HG03025 (cell line): ENCODE measurements around the gene TAP2.

Experiments used
- ATAC-seq: cut with Tn5 transposase; IDR thresholded peaks from one replicate; pipeline ENCODE4 v1.9.1; 2021; ENCODE audit warnings: mild to moderate bottlenecking, moderate library complexity; ENCODE audit not compliant: unreplicated experiment, low FRiP score

The TAP2 gene

DNA sequence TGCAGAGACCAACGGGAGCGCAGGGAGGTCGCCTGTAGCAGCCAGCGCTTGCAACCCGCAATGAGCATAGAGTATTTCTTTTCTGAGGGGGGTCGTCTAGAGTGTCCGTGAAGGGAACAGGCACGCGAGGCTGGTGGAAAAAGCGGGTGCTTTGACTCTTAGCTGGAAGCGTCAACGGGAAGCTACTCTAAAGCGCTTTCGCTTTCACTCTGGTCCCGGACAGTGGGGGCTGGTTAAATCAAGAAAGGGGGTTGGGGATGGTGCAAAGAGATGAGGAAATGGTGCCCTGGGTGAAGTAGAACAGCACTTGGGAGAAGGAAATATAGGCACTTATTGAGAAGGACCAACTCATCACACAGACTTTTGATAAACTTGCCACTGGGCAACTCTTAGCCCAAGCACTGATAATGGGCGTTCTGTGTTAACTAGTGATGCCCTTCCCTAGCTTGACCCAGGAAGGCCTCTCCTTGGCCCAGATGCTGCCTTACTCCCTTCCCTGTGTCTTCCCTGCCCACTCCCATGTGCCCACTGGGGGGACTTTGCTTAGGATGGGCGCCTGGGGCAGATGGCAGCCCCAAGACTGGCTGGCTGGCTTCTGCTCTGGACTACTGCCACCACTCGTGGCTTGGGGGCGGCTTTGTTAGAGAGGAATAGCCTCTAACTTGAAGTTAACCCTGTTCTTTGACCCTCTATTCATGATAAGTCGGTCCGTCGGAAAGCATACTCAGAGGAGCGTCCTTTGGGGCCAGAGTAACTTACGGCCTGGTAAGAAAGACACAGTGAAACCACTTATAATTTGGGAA is 16.0 kb upstream of the TAP2 start:
- ATAC-seq, result peak; percentile 7

DNA sequence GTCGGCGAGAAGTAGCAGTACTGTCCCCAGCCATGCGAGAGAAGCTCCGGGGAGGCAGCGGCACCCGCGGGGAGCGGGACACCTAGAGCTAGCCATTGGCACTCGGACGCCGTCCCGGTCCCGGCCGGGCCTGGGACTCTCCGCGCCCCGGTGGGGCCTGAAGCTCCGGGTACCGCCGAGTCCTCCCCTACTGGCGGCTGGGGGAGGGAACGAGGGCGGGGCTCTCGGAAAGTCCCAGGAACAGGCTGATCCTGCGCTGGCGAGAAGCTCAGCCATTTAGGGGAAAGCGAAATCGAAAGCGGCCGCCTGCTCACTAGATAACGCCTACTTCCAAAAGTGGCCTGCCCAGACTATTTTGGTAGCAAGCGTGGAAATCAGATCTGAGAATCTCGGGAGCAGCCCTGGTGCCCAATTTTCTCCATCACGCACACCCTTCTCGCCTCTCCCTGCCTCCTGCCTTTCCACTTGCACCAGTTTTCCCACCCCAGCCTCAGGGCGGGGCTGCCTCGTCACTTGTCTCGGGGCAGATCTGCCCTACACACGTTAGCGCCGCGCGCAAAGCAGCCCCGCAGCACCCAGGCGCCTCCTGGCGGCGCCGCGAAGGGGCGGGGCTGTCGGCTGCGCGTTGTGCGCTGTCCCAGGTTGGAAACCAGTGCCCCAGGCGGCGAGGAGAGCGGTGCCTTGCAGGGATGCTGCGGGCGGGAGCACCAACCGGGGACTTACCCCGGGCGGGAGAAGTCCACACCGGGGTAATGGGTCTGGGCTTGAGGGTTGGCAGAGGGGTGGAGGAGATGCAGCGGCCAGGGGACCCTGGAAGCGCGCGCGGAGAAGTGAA is 15.2 kb upstream of the TAP2 start, which contains the start of the genes PSMB9 and TAP1:
PSMB9 (plus strand) TSS at position 652 of the 835 bp plus-strand sequence; CDS start at position 690, 38 bp downstream.
TAP1 (minus strand) TSS at position 164 of the 835 bp plus-strand sequence; CDS start at position 96, 68 bp downstream.
- peak; percentile 69 for ATAC-seq

GRCh38 chr6:32852844-32853540 is 14.5 kb upstream of the TAP2 start:
- peak; percentile 32 for ATAC-seq

DNA sequence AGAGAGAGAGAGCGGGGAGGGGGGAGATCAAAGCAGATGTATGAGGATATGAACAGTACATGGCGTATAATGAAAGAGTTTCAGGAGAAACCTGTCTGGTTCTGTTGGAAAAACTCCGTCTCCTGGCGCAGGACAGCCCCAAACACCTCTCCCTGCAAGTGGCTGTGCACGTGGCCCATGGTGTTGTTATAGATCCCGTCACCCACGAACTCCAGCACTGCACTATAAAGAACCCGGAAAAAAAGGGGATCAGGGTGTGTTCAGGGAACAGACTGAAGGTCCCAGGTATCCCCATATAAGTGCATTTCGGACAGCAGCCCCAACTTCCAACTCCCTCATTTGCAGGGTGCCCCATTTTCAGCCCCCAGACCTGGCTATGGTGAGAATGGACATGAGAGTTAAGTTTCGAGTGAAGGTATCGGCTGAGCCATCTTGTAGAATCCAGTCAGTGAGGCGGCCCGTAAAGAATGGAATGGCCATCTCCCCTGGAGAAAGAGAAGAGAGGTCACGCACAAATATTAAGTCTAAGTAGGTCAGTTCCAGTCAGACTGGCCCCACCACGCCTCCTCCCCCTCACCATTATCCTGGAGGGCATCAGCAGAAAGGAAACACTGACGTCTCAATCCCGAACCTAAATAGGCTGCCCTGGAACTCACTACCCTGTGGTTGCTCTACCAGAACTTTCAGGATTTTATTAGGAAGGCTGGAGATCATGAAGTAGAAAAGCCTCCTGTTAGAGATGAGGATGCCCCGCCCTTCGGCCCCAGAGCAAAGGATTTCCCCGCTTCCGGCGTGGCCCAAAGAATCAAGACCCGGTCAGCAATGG is 13.7 kb upstream of the TAP2 start:
- no peak for ATAC-seq

GRCh38 chr6:32851025-32851424 is 12.5 kb upstream of the TAP2 start:
- no peak for ATAC-seq

GRCh38 chr6:32849126-32849525 is 10.6 kb upstream of the TAP2 start:
- no peak for ATAC-seq

GRCh38 chr6:32847795-32848194 is 9.3 kb upstream of the TAP2 start:
- no peak for ATAC-seq

DNA sequence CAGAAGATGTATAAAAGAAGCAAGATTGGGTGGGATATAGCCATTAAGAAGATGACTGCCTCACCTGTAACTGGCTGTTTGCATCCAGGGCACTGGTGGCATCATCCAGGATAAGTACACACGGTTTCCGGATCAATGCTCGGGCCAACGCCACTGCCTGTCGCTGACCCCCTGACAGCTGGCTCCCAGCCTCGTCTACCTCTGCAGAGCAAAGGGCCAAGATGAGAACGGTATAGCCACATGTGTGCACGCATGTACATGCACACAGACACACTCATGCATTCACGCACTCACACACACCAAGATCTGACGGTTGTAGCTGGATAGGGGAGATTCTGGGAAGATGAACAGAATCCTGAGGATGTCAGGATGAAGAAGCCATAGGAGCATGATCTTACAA is 8.5 kb upstream of the TAP2 start:
- no peak for ATAC-seq

- no peak for ATAC-seq
Measured at GRCh38 chr6:32845384-32845884, 6.9 kb upstream of the TAP2 start.

DNA sequence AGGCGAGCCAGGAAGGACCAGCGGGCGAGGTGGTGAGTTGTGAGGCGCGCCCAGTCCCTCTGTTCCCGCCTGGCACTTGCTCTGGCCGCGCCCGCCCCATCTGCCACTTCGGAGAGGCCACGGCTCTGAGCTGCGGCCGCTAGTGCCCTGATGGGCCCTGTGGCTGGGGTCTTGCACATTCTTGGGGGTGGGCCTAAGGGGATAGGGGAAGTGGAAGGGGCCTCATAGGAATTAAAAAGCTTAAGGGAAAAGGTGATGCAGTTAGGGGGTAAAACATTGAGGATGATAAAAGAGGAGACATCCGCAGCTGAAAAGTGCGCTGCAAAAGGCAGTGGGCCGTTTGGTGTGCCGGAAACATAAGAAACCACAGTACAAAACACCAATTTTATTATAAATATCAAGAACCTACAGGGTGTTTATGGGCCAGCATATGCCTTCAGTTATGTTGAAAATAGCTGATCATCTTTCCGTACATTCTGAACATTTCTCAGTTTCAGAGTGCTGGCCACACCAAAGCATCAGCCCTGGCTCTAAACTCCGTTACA is 6.4 kb upstream of the TAP2 start:
- no peak for ATAC-seq

DNA sequence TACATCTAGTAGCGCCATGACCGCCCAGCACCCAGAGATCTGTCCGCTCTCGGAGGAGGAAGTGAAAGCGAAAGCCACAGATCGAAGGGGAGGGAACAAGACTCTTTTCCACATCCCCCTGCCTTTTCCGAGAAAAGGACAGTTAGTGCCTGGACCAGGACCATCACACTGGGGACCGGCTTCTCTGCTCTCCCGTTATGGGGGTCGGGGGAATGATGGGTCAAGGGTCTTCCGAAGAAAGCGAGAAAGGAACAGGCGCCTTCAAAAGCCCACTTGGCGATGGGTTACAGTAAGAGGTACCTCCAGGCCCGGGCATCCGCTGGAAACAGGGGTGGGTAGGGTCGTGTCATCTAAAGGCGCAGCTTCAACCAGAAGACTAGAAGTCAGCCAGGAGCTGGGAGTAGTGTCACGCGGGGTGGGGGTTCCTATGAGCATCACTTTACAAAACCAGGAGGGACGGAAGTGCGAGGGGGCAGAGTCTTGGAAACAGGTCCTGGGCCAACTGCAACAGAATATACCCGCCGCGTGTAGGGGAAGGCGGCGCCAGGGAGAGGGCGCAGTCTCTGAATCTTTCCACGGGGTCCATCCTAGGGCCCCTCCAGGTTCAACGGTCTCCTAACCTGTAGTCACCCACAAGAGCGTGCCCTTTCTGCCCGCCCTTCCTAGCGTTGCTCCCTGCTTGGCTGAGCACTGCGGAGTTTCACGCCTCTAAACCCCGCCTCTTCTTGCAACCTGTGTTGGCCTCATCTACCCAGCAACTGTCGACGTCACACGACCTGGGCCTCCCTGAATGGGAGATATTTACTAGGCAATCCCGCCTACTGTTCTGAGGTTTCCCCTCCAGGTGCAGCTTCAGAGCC is 5.7 kb upstream of the TAP2 start, which contains the start of gene PSMB8:
PSMB8 (minus strand) TSS at position 69 of the 860 bp plus-strand sequence; CDS start at position 18, 51 bp downstream.
- peak; percentile 71 for ATAC-seq

DNA sequence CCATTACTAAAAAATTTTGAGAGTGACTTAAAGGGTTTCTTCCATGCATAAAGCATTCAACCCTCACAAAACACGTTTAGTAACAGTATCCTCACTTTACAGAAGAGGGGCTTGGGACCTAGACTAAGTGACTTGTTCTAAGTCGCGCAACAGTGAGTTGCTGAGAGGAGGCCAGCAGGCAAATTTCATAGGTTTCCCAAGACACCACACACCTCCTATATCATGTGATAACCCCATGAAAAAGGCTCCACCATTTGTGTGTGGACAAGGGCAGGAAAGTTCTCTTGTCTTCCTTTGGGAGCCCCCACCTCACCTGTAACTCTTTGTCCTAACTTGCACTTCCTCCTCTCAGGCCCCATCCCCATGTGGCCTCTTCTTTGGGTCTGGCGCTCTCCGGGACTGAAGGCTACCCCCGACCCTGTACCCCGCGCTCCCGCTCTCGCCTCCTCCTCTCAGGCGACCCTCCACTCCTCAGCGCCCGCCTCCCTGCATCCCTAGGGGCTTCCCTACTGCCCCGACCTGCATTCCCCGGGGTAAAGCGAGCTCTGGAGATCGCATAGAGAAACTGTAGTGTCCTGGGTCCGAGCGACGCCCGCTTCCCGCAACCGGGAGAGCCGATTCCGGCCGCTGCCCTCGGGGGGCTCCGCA is 4.9 kb upstream of the TAP2 start:
- ATAC-seq, result no peak

GRCh38 chr6:32842690-32843089 is 4.2 kb upstream of the TAP2 start:
- ATAC-seq, result no peak

- no peak for ATAC-seq
Measured at GRCh38 chr6:32842021-32842650, 3.6 kb upstream of the TAP2 start.

DNA sequence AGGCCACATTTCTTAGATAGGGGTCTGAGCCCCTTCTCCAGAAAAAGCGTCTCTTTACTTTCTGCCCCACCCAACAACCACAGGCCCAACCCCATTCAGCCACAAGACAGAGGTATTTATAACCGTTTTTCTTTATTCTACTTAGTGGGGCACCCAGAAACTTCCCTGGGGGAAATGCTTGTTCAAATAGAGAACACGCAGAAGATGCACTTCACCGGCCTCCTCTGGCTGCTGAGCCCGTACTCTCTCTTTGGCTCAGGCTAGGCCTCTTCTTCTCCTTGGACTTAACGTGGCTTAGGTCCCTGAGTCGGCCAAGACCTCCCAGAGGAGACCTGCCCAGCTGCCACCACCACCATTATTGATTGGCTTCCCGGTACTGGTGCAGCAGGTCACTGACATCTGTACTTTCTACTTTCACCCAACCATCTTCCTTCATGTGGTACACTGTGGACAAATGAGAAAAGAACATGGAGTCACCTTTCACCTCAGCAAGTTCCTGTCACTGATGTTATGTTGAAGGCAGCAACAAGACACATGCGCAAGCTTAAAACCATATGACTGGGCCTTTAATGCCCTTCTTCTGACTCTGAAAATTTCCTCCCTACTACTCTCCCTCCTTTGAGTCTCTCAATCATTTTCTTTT is 2.2 kb upstream of the TAP2 start:
- ATAC-seq, result no peak

GRCh38 chr6:32839356-32839755 is 817 bp upstream of the TAP2 start:
- ATAC-seq, result no peak

DNA sequence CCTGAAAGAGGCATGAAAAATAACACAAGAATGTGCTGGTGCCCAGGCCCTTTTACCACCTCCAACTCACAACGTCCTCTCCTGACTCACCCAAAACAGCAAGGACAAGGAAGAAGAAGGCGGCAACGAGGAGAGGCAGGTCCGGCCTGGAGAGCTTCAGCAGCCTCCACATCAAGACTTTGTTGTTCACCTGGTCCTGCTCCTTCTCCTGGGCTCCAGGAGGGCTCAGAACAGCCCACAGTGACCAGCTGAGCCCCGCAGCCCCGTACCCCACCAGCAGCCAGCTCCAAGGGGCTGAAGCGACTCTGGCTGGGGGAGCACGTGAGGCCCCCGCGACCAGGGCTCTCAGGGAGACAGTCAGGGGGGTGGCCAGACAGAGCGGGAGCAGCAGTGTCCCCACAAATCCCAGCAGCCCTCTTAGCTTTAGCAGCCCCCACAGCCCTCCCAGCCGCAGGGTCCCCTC is 857 bp downstream of the TAP2 start:
- no peak for ATAC-seq
